Endodermal cell (in vitro differentiated cells): Measurements from ENCODE around the gene HLA-DQA2. TPM values are rescaled to one million over a fixed set of nuclear protein-coding genes. Genes with fewer than 3 reads are reported as not detected.

Experiments used
- DNase-seq: peaks from one replicate; pipeline ENCODE4 v3.0.0-alpha.2; 2017
- H3K27ac ChIP-seq: 2 replicates; pipeline ENCODE4 v1.5.1; 2013; ENCODE audit warnings: mild to moderate bottlenecking, low read depth, low read length, moderate library complexity
- H3K27me3 ChIP-seq: 2 replicates; pipeline ENCODE4 v1.6.1; 2013; ENCODE audit warnings: mild to moderate bottlenecking, low read length, moderate library complexity; ENCODE audit not compliant: insufficient read depth, control insufficient read depth, poor library complexity, severe bottlenecking
- H3K36me3 ChIP-seq: 2 replicates; pipeline ENCODE4 v1.7.0; 2013; ENCODE audit warnings: mild to moderate bottlenecking, low read length, moderate library complexity; ENCODE audit not compliant: control insufficient read depth, insufficient read depth
- H3K4me1 ChIP-seq: one replicate; pipeline ENCODE4 v1.7.0; 2013; ENCODE audit warnings: low read length; ENCODE audit not compliant: control insufficient read depth, insufficient read depth
- H3K4me3 ChIP-seq: 2 replicates; pipeline ENCODE4 v1.5.1; 2013; ENCODE audit warnings: mild to moderate bottlenecking, low read length, moderate library complexity
- H3K9ac ChIP-seq: 2 replicates; pipeline ENCODE4 v1.6.1; 2013; ENCODE audit warnings: mild to moderate bottlenecking, low read length, moderate library complexity; ENCODE audit not compliant: poor library complexity, severe bottlenecking; ENCODE audit errors: extremely low read depth
- H3K9me3 ChIP-seq: 2 replicates; pipeline ENCODE4 v1.6.1; 2013; ENCODE audit warnings: mild to moderate bottlenecking, low read length, moderate library complexity; ENCODE audit not compliant: control insufficient read depth
- H3K27ac Mint-ChIP-seq: 2 replicates; pipeline ENCODE4 v1.8.0; 2020; ENCODE audit warnings: mixed read lengths
- H3K27me3 Mint-ChIP-seq: 2 replicates; pipeline ENCODE4 v1.8.0; 2021; ENCODE audit warnings: mild to moderate bottlenecking, mixed read lengths; ENCODE audit not compliant: insufficient read depth
- H3K36me3 Mint-ChIP-seq: 2 replicates; pipeline ENCODE4 v1.8.0; 2020; ENCODE audit warnings: low read depth, mixed read lengths
- H3K4me1 Mint-ChIP-seq: 2 replicates; pipeline ENCODE4 v1.8.0; 2020; ENCODE audit warnings: mixed read lengths
- H3K4me3 Mint-ChIP-seq: 2 replicates; pipeline ENCODE4 v1.8.0; 2020; ENCODE audit warnings: mild to moderate bottlenecking, moderate library complexity, mixed read lengths
- H3K9me3 Mint-ChIP-seq: 2 replicates; pipeline ENCODE4 v1.8.0; 2020; ENCODE audit warnings: mild to moderate bottlenecking, mixed read lengths
- WGBS, 2 experiments: methylation state at CpG; one replicate each; pipeline versions ENCODE4 v1.1.5 to v1.1.7; 2013; ENCODE audit warnings: missing lambda C conversion rate in 2 of 2, mixed read lengths in 1 of 2; ENCODE audit not compliant: insufficient coverage in 1 of 2, insufficient read length in 1 of 2; 5-methylcytosine and 5-hydroxymethylcytosine counted together
- total RNA-seq, 2 donors: library from RNA; stranded (reverse); fragmentation: NEBNext Ultra II Directional in 1 of 2; extraction: Animal tissue kit (Norgen Biotek cat#: 25700) in 1 of 2; gene quantifications; 2 replicates in 1 of 2; 3 replicates in 1 of 2; pipeline ENCODE4 v1.2.1, GENCODE V29; 2021
- TF ChIP-seq, protein P1 (sequence below): fragments of 200-600 bp; sonication (generic); conservative IDR thresholded peaks from 2 replicates; pipeline ENCODE4 v1.5.0; 2021; ENCODE audit warnings: antibody characterized with exemption, mild to moderate bottlenecking

The HLA-DQA2 gene
- total RNA-seq, 2 donors from 2014 or later = not detected

DNA sequence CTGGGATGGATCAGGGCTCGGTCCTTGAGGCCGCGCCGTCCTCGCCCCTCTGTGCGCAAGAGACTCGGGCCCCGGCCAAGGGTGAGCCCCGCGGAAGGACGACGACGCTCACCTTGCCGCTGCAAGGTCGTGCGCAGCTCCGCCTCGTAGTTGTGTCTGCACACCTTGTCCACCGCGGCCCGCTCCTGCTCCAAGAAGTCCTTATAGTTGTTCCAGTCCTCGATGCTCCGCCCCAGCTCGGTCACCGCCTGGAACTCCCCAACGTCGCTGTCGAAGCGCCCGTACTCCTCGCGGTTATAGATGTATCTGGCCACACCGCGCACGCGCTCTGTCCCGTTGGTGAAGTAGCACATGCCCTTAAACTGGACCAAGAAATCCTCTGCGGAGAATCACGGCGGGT lies 20.4 kb downstream of the HLA-DQA2 start:
- no peaks in the 10 kb centered on the region for H3K36me3 Mint-ChIP-seq
- no peak overlapping the region for H3K27ac Mint-ChIP-seq
- Histone ChIP-seq H3K27me3 (no peaks in the 10 kb centered on the region), H3K9ac (no peak overlapping the region), H3K4me1 (no peaks in the 10 kb centered on the region), H3K27ac (no peak overlapping the region), H3K4me3 (no peak overlapping the region), H3K36me3 (no peaks in the 10 kb centered on the region), H3K9me3 (no peaks in the 10 kb centered on the region)
- peaks cover 24% of the 10 kb centered on the region for H3K27me3 Mint-ChIP-seq
- TF ChIP-seq, protein P1, sequence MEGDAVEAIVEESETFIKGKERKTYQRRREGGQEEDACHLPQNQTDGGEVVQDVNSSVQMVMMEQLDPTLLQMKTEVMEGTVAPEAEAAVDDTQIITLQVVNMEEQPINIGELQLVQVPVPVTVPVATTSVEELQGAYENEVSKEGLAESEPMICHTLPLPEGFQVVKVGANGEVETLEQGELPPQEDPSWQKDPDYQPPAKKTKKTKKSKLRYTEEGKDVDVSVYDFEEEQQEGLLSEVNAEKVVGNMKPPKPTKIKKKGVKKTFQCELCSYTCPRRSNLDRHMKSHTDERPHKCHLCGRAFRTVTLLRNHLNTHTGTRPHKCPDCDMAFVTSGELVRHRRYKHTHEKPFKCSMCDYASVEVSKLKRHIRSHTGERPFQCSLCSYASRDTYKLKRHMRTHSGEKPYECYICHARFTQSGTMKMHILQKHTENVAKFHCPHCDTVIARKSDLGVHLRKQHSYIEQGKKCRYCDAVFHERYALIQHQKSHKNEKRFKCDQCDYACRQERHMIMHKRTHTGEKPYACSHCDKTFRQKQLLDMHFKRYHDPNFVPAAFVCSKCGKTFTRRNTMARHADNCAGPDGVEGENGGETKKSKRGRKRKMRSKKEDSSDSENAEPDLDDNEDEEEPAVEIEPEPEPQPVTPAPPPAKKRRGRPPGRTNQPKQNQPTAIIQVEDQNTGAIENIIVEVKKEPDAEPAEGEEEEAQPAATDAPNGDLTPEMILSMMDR = no peak
- H3K9me3 Mint-ChIP-seq = no peaks in the 10 kb centered on the region
- no peak for DNase-seq
- no peaks in the 10 kb centered on the region for H3K4me1 Mint-ChIP-seq
- WGBS, 2 experiments = 94% methylated on average over 21 to 40 of the region's 40 CpGs
- H3K4me3 Mint-ChIP-seq = no peak overlapping the region

DNA sequence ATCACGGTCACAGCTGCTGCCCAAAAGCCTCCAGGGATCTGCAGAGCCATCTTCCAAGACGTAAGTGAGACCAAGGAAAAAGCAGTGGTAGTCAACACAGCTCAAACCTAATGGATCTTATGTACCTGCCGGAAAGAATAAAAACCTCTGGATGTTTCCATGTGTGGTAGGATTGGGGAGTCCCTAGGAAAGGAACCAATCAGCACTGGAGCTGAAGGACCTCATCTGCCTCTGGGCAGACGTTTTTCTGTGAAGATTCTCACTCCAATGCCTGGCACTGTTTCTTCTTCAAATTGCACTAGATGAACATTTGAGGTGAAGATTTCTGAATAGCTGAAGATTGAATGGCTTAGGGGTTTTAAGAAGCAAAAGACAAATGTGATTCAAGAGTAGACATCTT lies 22.2 kb downstream of the HLA-DQA2 start, which contains the start of gene HLA-DQB2:
Gene HLA-DQB2 (minus strand): TSS at position 112 of the 400 bp plus-strand sequence. CDS start 62 bp downstream, at position 50.
- no peaks in the 10 kb centered on the region for H3K27me3 ChIP-seq
- H3K36me3 ChIP-seq = no peaks in the 10 kb centered on the region
- 72% methylated on average over 3 to 4 of the region's 4 CpGs for WGBS, 2 experiments
- H3K9ac ChIP-seq = no peak within 1 kb of the TSS
- no peaks in the 10 kb centered on the region for H3K36me3 Mint-ChIP-seq
- H3K9me3 Mint-ChIP-seq = no peaks in the 10 kb centered on the region
- no peaks in the 10 kb centered on the region for H3K4me1 ChIP-seq
- TF ChIP-seq, protein P1 = no peak
- no peak within 1 kb of the TSS for H3K27ac ChIP-seq
- no peak within 1 kb of the TSS for H3K4me3 ChIP-seq
- DNase-seq = no peak
- no peak within 1 kb of the TSS for H3K27ac Mint-ChIP-seq
- no peaks in the 10 kb centered on the region for H3K9me3 ChIP-seq
- H3K27me3 Mint-ChIP-seq = peaks cover 12% of the 10 kb centered on the region
- no peak within 1 kb of the TSS for H3K4me3 Mint-ChIP-seq
- no peaks in the 10 kb centered on the region for H3K4me1 Mint-ChIP-seq

DNA sequence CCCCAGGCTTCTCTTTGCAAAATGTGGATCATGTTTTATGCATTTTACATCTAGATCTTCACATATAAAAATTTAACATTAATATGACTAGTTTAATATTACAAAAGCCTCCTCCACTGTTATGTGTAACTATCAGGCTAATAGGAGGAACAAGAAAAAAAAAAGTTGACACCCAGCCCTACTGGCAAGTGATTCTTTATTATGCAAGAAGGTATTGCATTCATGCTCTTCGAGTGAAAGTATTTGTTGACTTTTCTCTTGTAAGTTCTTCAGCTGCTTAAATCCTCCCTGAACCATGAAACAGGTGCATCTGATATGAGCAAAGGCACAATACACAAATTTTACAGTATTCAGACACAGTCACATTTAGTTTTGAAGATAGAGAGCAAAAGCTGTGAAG lies 22.9 kb downstream of the HLA-DQA2 start:
- Mint-ChIP-seq H3K9me3 (no peaks in the 10 kb centered on the region), H3K4me1 (no peaks in the 10 kb centered on the region), H3K27me3 (peaks cover 10% of the 10 kb centered on the region), H3K36me3 (no peaks in the 10 kb centered on the region), H3K27ac (no peak overlapping the region), H3K4me3 (no peak overlapping the region)
- no peak for DNase-seq
- Histone ChIP-seq H3K9me3 (no peaks in the 10 kb centered on the region), H3K4me3 (no peak overlapping the region), H3K27ac (no peak overlapping the region), H3K36me3 (no peaks in the 10 kb centered on the region), H3K4me1 (no peaks in the 10 kb centered on the region), H3K27me3 (no peaks in the 10 kb centered on the region), H3K9ac (no peak overlapping the region)
- 40 to 63% methylated on average over 1 of the region's 1 CpG for WGBS, 2 experiments
- TF ChIP-seq, protein P1 = no peak
